Naive B cell (primary cell): ENCODE data around the gene TMCO2. TPM values are rescaled to one million over a fixed set of nuclear protein-coding genes. Genes with fewer than 3 reads are reported as not detected.
"Not testable (repeated sequence)": the region's sequence is repeated elsewhere in the genome, so short reads cannot be mapped to it uniquely, and the experiment has no call there.

Source experiments
- ATAC-seq, 2 donors: fragments of 150-1000 bp; cut with Tn5 transposase; 2 replicates each; pipeline ENCODE4 v1.10.0; 2021; ENCODE audit warnings: low read depth in 2 of 2, mild to moderate bottlenecking in 2 of 2, moderate library complexity in 2 of 2
- DNase-seq: peaks from one replicate; pipeline ENCODE4 v3.0.0; 2022
- H3K27ac Mint-ChIP-seq, 6 donors: one replicate each; pipeline ENCODE4 v1.8.0; 2020 to 2022; ENCODE audit warnings: mild to moderate bottlenecking in 6 of 6, mixed read lengths in 6 of 6, moderate library complexity in 5 of 6, inconsistent platforms in 2 of 6
- H3K27me3 Mint-ChIP-seq, 3 donors: one replicate each; pipeline ENCODE4 v1.8.0; 2021 to 2022; ENCODE audit warnings: mixed read lengths in 3 of 3, mild to moderate bottlenecking in 1 of 3
- H3K36me3 Mint-ChIP-seq, 2 donors: one replicate each; pipeline ENCODE4 v1.8.0; 2020 to 2022; ENCODE audit warnings: mixed read lengths in 2 of 2, inconsistent platforms in 1 of 2, mild to moderate bottlenecking in 1 of 2
- H3K4me1 Mint-ChIP-seq, 3 donors: one replicate each; pipeline ENCODE4 v1.8.0; 2020 to 2022; ENCODE audit warnings: mixed read lengths in 3 of 3, inconsistent platforms in 1 of 3, mild to moderate bottlenecking in 1 of 3, moderate library complexity in 1 of 3
- H3K4me3 Mint-ChIP-seq, 8 donors: one replicate each; pipeline ENCODE4 v1.8.0; 2020 to 2022; ENCODE audit warnings: mild to moderate bottlenecking in 8 of 8, mixed read lengths in 8 of 8, moderate library complexity in 8 of 8, inconsistent platforms in 2 of 8
- H3K9me3 Mint-ChIP-seq, 7 donors: one replicate each; pipeline ENCODE4 v1.8.0; 2020 to 2022; ENCODE audit warnings: mixed read lengths in 7 of 7, mild to moderate bottlenecking in 5 of 7, inconsistent platforms in 2 of 7, moderate library complexity in 1 of 7
- polyA plus RNA-seq, 6 donors: library from polyadenylated mRNA; unstranded; fragments of 300-500 nt; fragmentation: Illumina TruSeq; gene quantifications; one replicate each; pipeline ENCODE4 v1.2.3, GENCODE V29; 2021; ENCODE audit warnings: low read depth in 6 of 6

Gene TMCO2
- polyA plus RNA-seq: not detected

- no peaks in the 10 kb centered on the region for H3K36me3 Mint-ChIP-seq
- DNase-seq: no peak
- no peak within 1 kb of the TSS for H3K27ac Mint-ChIP-seq
- no peaks in the 10 kb centered on the region for H3K9me3 Mint-ChIP-seq
- peaks cover 3 to 5% (median 3%) of the 10 kb centered on the region in 3 donors for H3K4me1 Mint-ChIP-seq
- H3K4me3 Mint-ChIP-seq: no peak within 1 kb of the TSS
- ATAC-seq: no peak
- no peaks in the 10 kb centered on the region for H3K27me3 Mint-ChIP-seq
These were observed at the start of gene TMCO2 for GRCh38 chr1:40247655-40248054. Gene TMCO2, plus strand, starts transcription at chr1:40247937. Its CDS starts 57 bp downstream, at chr1:40247994.

DNA sequence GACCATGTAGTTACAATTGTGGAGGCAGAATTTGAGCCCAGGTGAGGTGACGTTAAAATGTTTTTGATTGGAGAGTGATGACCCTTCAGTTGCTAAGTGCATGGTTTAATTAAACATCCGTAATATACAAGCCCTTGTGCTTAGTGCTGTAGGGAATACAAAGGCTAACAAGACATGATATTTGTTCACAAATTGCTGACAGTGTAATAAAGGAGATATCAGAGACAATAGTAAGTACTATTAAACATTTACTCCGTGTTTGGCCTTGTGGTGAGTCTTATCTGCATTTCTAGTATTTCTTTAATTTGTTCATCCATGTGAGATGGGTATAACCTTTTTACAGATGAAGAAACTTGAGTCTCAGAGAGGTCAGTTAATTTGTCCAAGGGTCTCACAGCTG is 48.6 kb upstream of the TMCO2 start:
- Mint-ChIP-seq H3K27ac (peak overlapping the region in 1 of 6 donors; percentile 43), H3K36me3 (peaks cover 8 to 11% of the 10 kb centered on the region in 2 donors), H3K4me1 (peaks cover 0 to 8% (median 5%) of the 10 kb centered on the region in 3 donors), H3K4me3 (no peak overlapping the region), H3K9me3 (no peaks in the 10 kb centered on the region), H3K27me3 (no peaks in the 10 kb centered on the region)
- DNase-seq (no peak), ATAC-seq (no peak)

- H3K27ac Mint-ChIP-seq: peak overlapping the region in 1 of 6 donors; percentile 81
- no peaks in the 10 kb centered on the region for H3K9me3 Mint-ChIP-seq
- no peak for ATAC-seq
- H3K4me3 Mint-ChIP-seq: peak overlapping the region in 2 of 8 donors; percentile 34 to 47
- no peaks in the 10 kb centered on the region for H3K27me3 Mint-ChIP-seq
- H3K36me3 Mint-ChIP-seq: peaks cover 21 to 27% of the 10 kb centered on the region in 2 donors
- DNase-seq: no peak
- H3K4me1 Mint-ChIP-seq: peaks cover 18 to 23% (median 20%) of the 10 kb centered on the region in 3 donors
These were observed 42.9 kb upstream of the TMCO2 start for GRCh38 chr1:40204856-40205255.

GRCh38 chr1:40210511-40211204 is 37.1 kb upstream of the TMCO2 start:
- Mint-ChIP-seq H3K4me1 (peaks cover 6 to 16% (median 9%) of the 10 kb centered on the region in 3 donors), H3K9me3 (no peaks in the 10 kb centered on the region), H3K27me3 (no peaks in the 10 kb centered on the region), H3K27ac (peak overlapping the region in 4 of 6 donors; percentile 5 to 65 (median 32)), H3K4me3 (peak overlapping the region in 1 of 8 donors; percentile 1), H3K36me3 (peaks cover 20 to 25% of the 10 kb centered on the region in 2 donors)
- DNase-seq (no peak), ATAC-seq (no peak)

GRCh38 chr1:40218333-40218732 is 29.4 kb upstream of the TMCO2 start:
- no peaks in the 10 kb centered on the region for H3K9me3 Mint-ChIP-seq
- peaks cover 8 to 11% of the 10 kb centered on the region in 2 donors for H3K36me3 Mint-ChIP-seq
- DNase-seq (no peak), ATAC-seq (no peak)
- H3K4me1 Mint-ChIP-seq: peaks cover 0 to 2% (median 0%) of the 10 kb centered on the region in 3 donors
- H3K4me3 Mint-ChIP-seq: no peak overlapping the region
- H3K27ac Mint-ChIP-seq: peak overlapping the region in 2 of 6 donors; percentile 58 to 82
- no peaks in the 10 kb centered on the region for H3K27me3 Mint-ChIP-seq

- H3K36me3 Mint-ChIP-seq, H3K4me3 Mint-ChIP-seq, H3K4me1 Mint-ChIP-seq, ATAC-seq, H3K27ac Mint-ChIP-seq, DNase-seq, H3K9me3 Mint-ChIP-seq, H3K27me3 Mint-ChIP-seq: not testable (repeated sequence)
These were observed 26.2 kb upstream of the TMCO2 start for GRCh38 chr1:40221471-40221905.

DNA sequence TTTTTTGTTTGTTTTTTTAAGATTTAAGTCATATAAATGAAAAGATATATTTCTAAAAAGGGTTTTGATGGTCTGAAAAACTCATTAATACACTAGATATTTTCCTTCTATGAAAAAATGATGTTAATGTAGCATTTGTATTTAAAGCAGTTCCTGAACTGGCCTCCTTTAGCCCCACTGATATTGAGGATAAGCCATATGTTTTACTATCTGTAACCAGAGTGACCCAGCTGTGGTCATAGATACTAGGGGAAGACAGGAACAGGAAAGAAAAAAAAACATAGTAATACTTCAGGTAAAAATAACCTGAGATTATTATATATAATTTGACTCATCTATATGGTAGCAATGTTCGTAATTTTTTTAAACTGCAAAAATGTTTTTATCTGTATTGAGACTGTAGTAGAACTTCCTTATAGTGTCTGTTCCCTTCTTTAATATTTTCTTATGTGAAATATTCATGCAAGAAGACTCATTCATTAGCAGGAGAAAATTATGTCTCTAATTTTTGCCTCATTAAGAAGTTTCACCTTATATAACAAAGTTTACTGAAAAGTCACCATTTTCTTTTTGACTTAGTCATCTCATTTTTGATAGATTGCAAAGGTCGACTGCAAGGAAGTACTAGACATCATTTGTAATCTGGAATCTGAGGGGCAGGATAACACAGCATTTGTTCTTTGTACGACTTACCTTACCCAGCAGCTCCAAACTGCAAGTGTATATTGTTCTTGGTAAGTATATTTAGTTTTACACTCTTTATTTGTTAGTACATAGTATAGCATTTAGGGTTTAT is 25.6 kb upstream of the TMCO2 start:
- no peak overlapping the region for H3K4me3 Mint-ChIP-seq
- peaks cover 0 to 5% of the 10 kb centered on the region in 2 donors for H3K36me3 Mint-ChIP-seq
- H3K27ac Mint-ChIP-seq: no peak overlapping the region
- DNase-seq (no peak), ATAC-seq (no peak)
- H3K9me3 Mint-ChIP-seq: no peaks in the 10 kb centered on the region
- H3K27me3 Mint-ChIP-seq: no peaks in the 10 kb centered on the region
- peaks cover 0 to 2% (median 0%) of the 10 kb centered on the region in 3 donors for H3K4me1 Mint-ChIP-seq

DNA sequence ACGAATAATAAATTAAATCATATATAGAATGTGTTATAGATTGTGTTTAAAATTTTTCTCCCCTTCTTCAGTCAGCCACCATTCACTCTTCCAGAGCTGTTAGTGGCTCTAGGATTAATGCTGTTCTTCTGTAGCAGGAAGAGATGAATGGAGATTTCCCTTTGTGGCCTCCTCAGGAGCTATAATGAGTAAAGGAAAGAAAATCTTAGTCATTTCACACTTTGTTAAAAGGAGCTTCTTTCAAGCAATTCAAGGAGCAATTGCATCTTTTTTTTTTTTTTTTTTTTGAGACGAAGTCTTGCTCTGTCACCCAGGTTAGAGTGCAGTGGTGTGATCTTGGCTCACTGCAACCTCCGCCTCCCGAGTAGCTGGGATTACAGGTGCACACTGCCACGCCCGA is 23.7 kb upstream of the TMCO2 start:
- H3K27ac Mint-ChIP-seq: no peak overlapping the region
- H3K4me1 Mint-ChIP-seq: peaks cover 0 to 2% (median 0%) of the 10 kb centered on the region in 3 donors
- no peak for ATAC-seq
- peaks cover 0 to 5% of the 10 kb centered on the region in 2 donors for H3K36me3 Mint-ChIP-seq
- no peak for DNase-seq
- H3K4me3 Mint-ChIP-seq: no peak overlapping the region
- H3K27me3 Mint-ChIP-seq: no peaks in the 10 kb centered on the region
- no peaks in the 10 kb centered on the region for H3K9me3 Mint-ChIP-seq

DNA sequence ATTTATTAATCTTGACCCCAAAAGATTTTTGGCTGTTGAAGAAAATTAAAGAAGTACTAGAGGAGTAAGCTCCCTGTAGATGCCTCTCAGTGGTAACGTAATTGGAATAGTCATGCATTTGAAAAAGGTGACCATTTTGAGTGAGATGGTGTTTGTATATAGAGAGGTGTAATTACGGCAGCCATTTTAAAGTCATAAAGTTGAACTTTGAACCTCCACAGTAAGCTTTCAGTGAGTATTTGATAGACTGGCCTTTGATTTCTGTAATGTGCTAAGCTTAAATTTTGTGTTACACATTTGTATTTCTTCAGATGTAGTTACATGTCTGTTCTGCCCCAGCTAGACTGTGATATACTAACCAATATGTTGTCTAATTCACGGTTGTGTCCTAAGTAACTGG is 21.5 kb upstream of the TMCO2 start:
- Mint-ChIP-seq H3K4me3 (no peak overlapping the region), H3K27me3 (no peaks in the 10 kb centered on the region), H3K27ac (peak overlapping the region in 2 of 6 donors; percentile 7 to 45), H3K36me3 (peaks cover 5 to 11% of the 10 kb centered on the region in 2 donors), H3K4me1 (no peaks in the 10 kb centered on the region), H3K9me3 (peaks cover 0 to 2% (median 0%) of the 10 kb centered on the region in 7 donors)
- no peak for ATAC-seq
- no peak for DNase-seq

GRCh38 chr1:40232444-40232843 is 15.3 kb upstream of the TMCO2 start:
- H3K4me3 Mint-ChIP-seq: no peak overlapping the region
- H3K9me3 Mint-ChIP-seq: peaks cover 0 to 5% (median 1%) of the 10 kb centered on the region in 7 donors
- H3K4me1 Mint-ChIP-seq: peaks cover 0 to 8% (median 4%) of the 10 kb centered on the region in 3 donors
- H3K36me3 Mint-ChIP-seq: peaks cover 29 to 43% of the 10 kb centered on the region in 2 donors
- DNase-seq (peak; percentile 40), ATAC-seq (peak; percentile 80 to 87)
- peak overlapping the region in 1 of 6 donors; percentile 75 for H3K27ac Mint-ChIP-seq
- H3K27me3 Mint-ChIP-seq: no peaks in the 10 kb centered on the region

DNA sequence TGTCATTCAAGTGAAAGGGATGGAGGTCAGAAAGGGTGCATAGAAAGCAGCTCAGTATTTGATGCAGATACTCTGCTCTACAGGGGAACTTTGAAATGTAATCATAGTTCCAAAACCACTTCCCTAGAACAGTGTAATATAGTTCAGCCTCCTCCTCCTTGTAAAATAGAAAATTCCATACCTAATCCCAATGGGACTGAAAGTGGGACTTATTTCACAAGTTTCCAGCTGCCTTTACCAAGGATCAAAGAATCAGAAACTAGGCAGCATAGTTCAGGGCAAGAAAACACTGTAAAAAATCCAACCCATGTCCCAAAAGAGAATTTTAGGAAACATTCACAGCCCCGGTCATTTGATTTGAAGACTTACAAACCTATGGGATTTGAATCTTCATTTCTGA is 8.1 kb upstream of the TMCO2 start:
- Mint-ChIP-seq H3K27me3 (no peaks in the 10 kb centered on the region), H3K36me3 (peaks cover 12 to 23% of the 10 kb centered on the region in 2 donors), H3K9me3 (no peaks in the 10 kb centered on the region), H3K27ac (no peak overlapping the region), H3K4me3 (no peak overlapping the region), H3K4me1 (peaks cover 4 to 8% (median 5%) of the 10 kb centered on the region in 3 donors)
- ATAC-seq (no peak), DNase-seq (no peak)

DNA sequence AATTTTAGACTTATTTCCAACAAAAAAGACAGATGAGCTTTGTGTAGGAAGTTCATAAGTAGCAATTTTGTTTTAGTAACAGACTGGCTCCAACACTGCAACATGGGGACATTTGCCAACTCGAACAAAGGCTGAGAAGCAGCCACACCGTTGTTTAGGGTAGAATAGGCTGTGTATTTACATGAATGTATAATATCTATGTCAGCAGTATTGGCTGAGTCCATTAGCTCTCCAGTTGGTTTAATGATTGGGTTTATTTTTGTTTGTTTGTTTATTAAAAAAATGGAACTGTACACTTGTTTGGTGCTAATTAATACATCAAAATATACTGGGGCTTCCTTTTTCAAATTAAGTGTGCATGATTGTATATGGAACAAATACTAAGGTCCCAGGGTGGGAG is 7.3 kb upstream of the TMCO2 start:
- no peak overlapping the region for H3K27ac Mint-ChIP-seq
- ATAC-seq (no peak), DNase-seq (no peak)
- H3K4me3 Mint-ChIP-seq: no peak overlapping the region
- H3K36me3 Mint-ChIP-seq: peaks cover 12 to 22% of the 10 kb centered on the region in 2 donors
- no peaks in the 10 kb centered on the region for H3K9me3 Mint-ChIP-seq
- H3K27me3 Mint-ChIP-seq: no peaks in the 10 kb centered on the region
- H3K4me1 Mint-ChIP-seq: peaks cover 4 to 8% (median 5%) of the 10 kb centered on the region in 3 donors

DNA sequence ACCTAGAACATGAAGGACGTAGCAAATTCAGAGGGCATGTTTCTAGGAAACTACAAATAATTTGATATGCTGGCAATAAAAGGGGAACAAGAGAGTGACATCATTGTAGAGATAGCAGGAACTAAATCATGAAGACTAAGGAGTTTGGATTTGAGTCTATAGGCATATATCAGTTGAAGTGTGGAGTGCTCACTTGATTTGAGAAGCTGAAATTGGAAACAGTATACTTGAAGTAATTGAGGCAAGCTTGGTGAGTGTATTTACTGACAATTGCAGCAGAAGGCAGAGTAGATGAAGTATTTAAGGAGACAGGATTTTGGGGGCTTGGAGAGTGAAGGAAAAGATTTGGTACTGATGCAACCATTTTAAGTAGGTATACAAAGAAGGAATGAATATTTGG is 6.4 kb upstream of the TMCO2 start:
- DNase-seq: no peak
- H3K36me3 Mint-ChIP-seq: peaks cover 5 to 12% of the 10 kb centered on the region in 2 donors
- H3K4me3 Mint-ChIP-seq: no peak overlapping the region
- peak overlapping the region in 2 of 6 donors; percentile 0 for H3K27ac Mint-ChIP-seq
- H3K9me3 Mint-ChIP-seq: no peaks in the 10 kb centered on the region
- H3K4me1 Mint-ChIP-seq: peaks cover 8 to 11% (median 8%) of the 10 kb centered on the region in 3 donors
- H3K27me3 Mint-ChIP-seq: no peaks in the 10 kb centered on the region
- ATAC-seq: no peak
